SU-DHL-6 (cell line): Measurements from ENCODE around the gene CDH23.

ENCODE experiments used
- EZH2phosphoT487 ChIP-seq: fragments of 200-600 bp; sonication (generic), shearing (Covaris generic); conservative IDR thresholded peaks from 2 replicates; pipeline ENCODE4 v1.6.1; 2018; ENCODE audit warnings: mild to moderate bottlenecking, antibody characterized with exemption, low read length, moderate library complexity, mixed read lengths
- TF ChIP-seq, protein P1 (sequence below): fragments of 200-600 bp; sonication (generic); IDR thresholded peaks from one replicate; pipeline ENCODE4 v1.5.1; 2017; ENCODE audit warnings: antibody characterized with exemption, mild to moderate bottlenecking, low read length, moderate library complexity; ENCODE audit not compliant: insufficient read depth, poor library complexity, severe bottlenecking

GRCh38 chr10:71595649-71596048, 198.9 kb downstream of the CDH23 start:
- TF ChIP-seq, protein P1, sequence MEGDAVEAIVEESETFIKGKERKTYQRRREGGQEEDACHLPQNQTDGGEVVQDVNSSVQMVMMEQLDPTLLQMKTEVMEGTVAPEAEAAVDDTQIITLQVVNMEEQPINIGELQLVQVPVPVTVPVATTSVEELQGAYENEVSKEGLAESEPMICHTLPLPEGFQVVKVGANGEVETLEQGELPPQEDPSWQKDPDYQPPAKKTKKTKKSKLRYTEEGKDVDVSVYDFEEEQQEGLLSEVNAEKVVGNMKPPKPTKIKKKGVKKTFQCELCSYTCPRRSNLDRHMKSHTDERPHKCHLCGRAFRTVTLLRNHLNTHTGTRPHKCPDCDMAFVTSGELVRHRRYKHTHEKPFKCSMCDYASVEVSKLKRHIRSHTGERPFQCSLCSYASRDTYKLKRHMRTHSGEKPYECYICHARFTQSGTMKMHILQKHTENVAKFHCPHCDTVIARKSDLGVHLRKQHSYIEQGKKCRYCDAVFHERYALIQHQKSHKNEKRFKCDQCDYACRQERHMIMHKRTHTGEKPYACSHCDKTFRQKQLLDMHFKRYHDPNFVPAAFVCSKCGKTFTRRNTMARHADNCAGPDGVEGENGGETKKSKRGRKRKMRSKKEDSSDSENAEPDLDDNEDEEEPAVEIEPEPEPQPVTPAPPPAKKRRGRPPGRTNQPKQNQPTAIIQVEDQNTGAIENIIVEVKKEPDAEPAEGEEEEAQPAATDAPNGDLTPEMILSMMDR: no peak
- TF ChIP-seq EZH2phosphoT487: no peak
